CD14-positive monocyte (primary cell): ENCODE measurements around the gene PREX1. TPM values are rescaled to one million over a fixed set of nuclear protein-coding genes. Genes with fewer than 3 reads are reported as not detected.

Experiments
- DNase-seq, 3 donors: peaks; one replicate each; pipeline ENCODE4 v3.0.0-alpha.2; 2011 to 2022
- H2AFZ ChIP-seq: 2 replicates; pipeline ENCODE4 v1.6.0; 2012; ENCODE audit warnings: mild to moderate bottlenecking, low read depth, low read length, inconsistent platforms; ENCODE audit not compliant: insufficient read depth, poor library complexity, severe bottlenecking
- H3K27ac ChIP-seq, 2 donors: 1 replicate in 1 of 2; 2 replicates in 1 of 2; pipeline ENCODE4 v1.5.1; 2012 to 2013; ENCODE audit warnings: low read length in 2 of 2, control low read depth in 1 of 2, inconsistent platforms in 1 of 2, low read depth in 1 of 2, mild to moderate bottlenecking in 1 of 2
- H3K27me3 ChIP-seq, 2 donors: one replicate each; pipeline versions ENCODE4 v1.6.0 to v1.6.1; 2011 to 2013; ENCODE audit warnings: low read length in 2 of 2; ENCODE audit not compliant: control insufficient read depth in 2 of 2, insufficient read depth in 2 of 2
- H3K36me3 ChIP-seq, 2 donors: replicated peaks in 1 of 2; 1 replicate in 1 of 2; 2 replicates in 1 of 2; pipeline versions ENCODE4 v1.5.1 to v1.6.1; 2012 to 2013; ENCODE audit warnings: low read length in 2 of 2, control low read depth in 1 of 2, inconsistent platforms in 1 of 2, mild to moderate bottlenecking in 1 of 2; ENCODE audit not compliant: insufficient read depth in 2 of 2, control insufficient read depth in 1 of 2
- H3K4me1 ChIP-seq, 2 donors: 1 replicate in 1 of 2; 2 replicates in 1 of 2; pipeline versions ENCODE4 v1.5.1 to v1.6.1; 2012 to 2013; ENCODE audit warnings: low read length in 2 of 2, control low read depth in 1 of 2, inconsistent platforms in 1 of 2, mild to moderate bottlenecking in 1 of 2, moderate library complexity in 1 of 2; ENCODE audit not compliant: insufficient read depth in 2 of 2, control insufficient read depth in 1 of 2
- H3K4me2 ChIP-seq: replicated peaks from 2 replicates; pipeline ENCODE3; 2012; ENCODE audit warnings: low read length, moderate library complexity, mild to moderate bottlenecking; ENCODE audit not compliant: poor library complexity, severe bottlenecking; ENCODE audit errors: extremely low read depth
- H3K4me3 ChIP-seq, 3 experiments: fragments of 200-600 bp in 1 of 3; sonication (generic) in 1 of 3; replicated peaks in 1 of 3; 1 replicate in 2 of 3; 2 replicates in 1 of 3; pipeline ENCODE4 v1.5.1; 2011 to 2013; ENCODE audit warnings: low read length in 3 of 3, mild to moderate bottlenecking in 3 of 3, control low read depth in 2 of 3, low read depth in 2 of 3, inconsistent platforms in 1 of 3, moderate library complexity in 1 of 3
- H3K79me2 ChIP-seq: 2 replicates; pipeline ENCODE4 v1.6.0; 2012; ENCODE audit warnings: mild to moderate bottlenecking, control low read depth, inconsistent platforms, low read length, moderate library complexity; ENCODE audit not compliant: insufficient read depth
- H3K9ac ChIP-seq: 2 replicates; pipeline ENCODE4 v1.6.0; 2017; ENCODE audit warnings: low read length, mild to moderate bottlenecking; ENCODE audit not compliant: insufficient read depth, poor library complexity, severe bottlenecking
- H3K9me3 ChIP-seq, 2 donors: replicated peaks in 1 of 2; 1 replicate in 1 of 2; 2 replicates in 1 of 2; pipeline versions ENCODE4 v1.5.1 to v1.6.1; 2012 to 2013; ENCODE audit warnings: low read length in 2 of 2, control low read depth in 1 of 2; ENCODE audit not compliant: control insufficient read depth in 1 of 2, insufficient read depth in 1 of 2
- H4K20me1 ChIP-seq: 2 replicates; pipeline ENCODE4 v1.6.0; 2012; ENCODE audit warnings: mild to moderate bottlenecking, low read length, control low read depth, moderate library complexity; ENCODE audit not compliant: insufficient read depth
- H3K27ac Mint-ChIP-seq, 7 donors: one replicate each; pipeline ENCODE4 v1.8.0; 2020; ENCODE audit warnings: mild to moderate bottlenecking in 7 of 7, mixed read lengths in 7 of 7, moderate library complexity in 6 of 7, inconsistent platforms in 2 of 7
- H3K27me3 Mint-ChIP-seq, 3 donors: one replicate each; pipeline ENCODE4 v1.8.0; 2021 to 2022; ENCODE audit warnings: low read depth in 3 of 3, mild to moderate bottlenecking in 3 of 3, mixed read lengths in 3 of 3, moderate library complexity in 3 of 3, inconsistent platforms in 1 of 3
- H3K36me3 Mint-ChIP-seq, 2 donors: one replicate each; pipeline ENCODE4 v1.8.0; 2020; ENCODE audit warnings: mixed read lengths in 2 of 2, inconsistent platforms in 1 of 2, mild to moderate bottlenecking in 1 of 2
- H3K4me1 Mint-ChIP-seq: one replicate; pipeline ENCODE4 v1.8.0; 2020; ENCODE audit warnings: mild to moderate bottlenecking, mixed read lengths
- H3K4me3 Mint-ChIP-seq, 2 donors: one replicate each; pipeline ENCODE4 v1.8.0; 2020; ENCODE audit warnings: mild to moderate bottlenecking in 2 of 2, mixed read lengths in 2 of 2, moderate library complexity in 1 of 2
- H3K9me3 Mint-ChIP-seq, 7 donors: one replicate each; pipeline ENCODE4 v1.8.0; 2020 to 2022; ENCODE audit warnings: mixed read lengths in 7 of 7, mild to moderate bottlenecking in 6 of 7, moderate library complexity in 6 of 7, inconsistent platforms in 2 of 7
- CTCF ChIP-seq: fragments of 200-600 bp; IDR thresholded peaks from one replicate; pipeline ENCODE4 v1.8.0; 2022; ENCODE audit warnings: antibody characterized with exemption, mild to moderate bottlenecking
- WGBS: methylation state at CpG from one replicate; pipeline ENCODE4 v1.1.5; 2013; ENCODE audit warnings: missing lambda C conversion rate; ENCODE audit not compliant: insufficient coverage; 5-methylcytosine and 5-hydroxymethylcytosine counted together
- intact Hi-C, 2 donors: fragments of 100-400 bp; cut with micrococcal nuclease; formaldehyde crosslinking; loops; one replicate each; pipeline versions ENCODE4 v1.15.0 to v1.15.1; 2023
- polyA plus RNA-seq, 3 donors: library from polyadenylated mRNA; depleted of rRNA in 1 of 3; unstranded in 2 of 3; stranded (reverse) in 1 of 3; fragments of 300-500 nt in 2 of 3; fragments of >200 nt in 1 of 3; fragmentation: Illumina TruSeq in 2 of 3; gene quantifications; 1 replicate in 2 of 3; 2 replicates in 1 of 3; pipeline ENCODE4 v1.2.3, GENCODE V29; 2012 to 2021

Gene PREX1
- polyA plus RNA-seq, 3 donors = 24.3 to 114 (median 27.5) TPM

- 2% methylated on average over 24 of the region's 29 CpGs for WGBS
- Mint-ChIP-seq H3K4me3 (peak overlapping the region in 1 of 2 donors; percentile 80), H3K9me3 (peaks cover 0 to 3% (median 0%) of the 10 kb centered on the region in 7 donors), H3K36me3 (peaks cover 73 to 86% of the 10 kb centered on the region in 2 donors), H3K27ac (peak overlapping the region; percentile 96 to 99 (median 98)), H3K27me3 (peaks cover 0 to 4% (median 2%) of the 10 kb centered on the region in 3 donors), H3K4me1 (peaks cover 83% of the 10 kb centered on the region)
- peak overlapping the region; percentile 64 for H3K4me2 ChIP-seq
- peak overlapping the region; percentile 91 to 98 for H3K27ac ChIP-seq
- H2AFZ ChIP-seq = no peak overlapping the region
- H3K9me3 ChIP-seq = no peaks in the 10 kb centered on the region
- peaks cover 78% of the 10 kb centered on the region for H4K20me1 ChIP-seq
- H3K4me3 ChIP-seq = peak overlapping the region in 1 of 3 experiments; percentile 56
- H3K36me3 ChIP-seq = peaks cover 45 to 71% of the 10 kb centered on the region in 2 donors
- peaks cover 73 to 80% of the 10 kb centered on the region in 2 donors for H3K4me1 ChIP-seq
- intact Hi-C loops = loop anchor here (5.0 to 10.0 kb wide), 2 partner anchors 34 to 101 kb away; partner anchors contain the start of gene PREX1 (in 1 of the 2)
- H3K27me3 ChIP-seq = no peaks in the 10 kb centered on the region
- peak; percentile 28 for TF ChIP-seq CTCF
- H3K9ac ChIP-seq = peak overlapping the region; percentile 76
- peaks cover 82% of the 10 kb centered on the region for H3K79me2 ChIP-seq
- peak; percentile 93 to 96 (median 94) for DNase-seq
Observed at GRCh38 chr20:48723308-48724264, 104.2 kb downstream of the PREX1 start.

GRCh38 chr20:48722737-48723191, 105.0 kb downstream of the PREX1 start:
- Histone ChIP-seq H3K9ac (peak overlapping the region; percentile 76), H3K27ac (peak overlapping the region; percentile 91 to 98), H4K20me1 (peaks cover 78% of the 10 kb centered on the region), H3K4me2 (peak overlapping the region; percentile 64), H3K4me1 (peaks cover 79 to 88% of the 10 kb centered on the region in 2 donors), H3K4me3 (peak overlapping the region in 1 of 3 experiments; percentile 56), H3K9me3 (no peaks in the 10 kb centered on the region), H3K79me2 (peaks cover 82% of the 10 kb centered on the region), H2AFZ (no peak overlapping the region), H3K36me3 (peaks cover 38 to 63% of the 10 kb centered on the region in 2 donors), H3K27me3 (no peaks in the 10 kb centered on the region)
- Mint-ChIP-seq H3K4me1 (peaks cover 91% of the 10 kb centered on the region), H3K27me3 (peaks cover 0 to 4% (median 2%) of the 10 kb centered on the region in 3 donors), H3K27ac (peak overlapping the region; percentile 96 to 99 (median 98)), H3K36me3 (peaks cover 71 to 86% of the 10 kb centered on the region in 2 donors), H3K9me3 (peaks cover 0 to 3% (median 0%) of the 10 kb centered on the region in 7 donors), H3K4me3 (peak overlapping the region; percentile 53 to 80)
- no peak for TF ChIP-seq CTCF
- peak; percentile 41 to 83 (median 68) for DNase-seq
- 2% methylated on average over 6 of the region's 8 CpGs for WGBS
- intact Hi-C loops = loop anchor here (5.0 to 10.0 kb wide), 2 partner anchors 35 to 102 kb away; partner anchors contain the start of gene PREX1 (in 1 of the 2)
